HG02763 (cell line): ENCODE measurements around the gene NLRC5.

ENCODE experiments used
- ATAC-seq: cut with Tn5 transposase; IDR thresholded peaks from one replicate; pipeline ENCODE4 v1.9.1; 2021; ENCODE audit warnings: mild to moderate bottlenecking, moderate library complexity; ENCODE audit not compliant: unreplicated experiment

NLRC5 gene

GRCh38 chr16:57115168-57115513 lies 125.8 kb downstream of the NLRC5 start:
- no peak for ATAC-seq

- no peak for ATAC-seq
These were observed 126.3 kb downstream of the NLRC5 start for GRCh38 chr16:57115514-57116182.

GRCh38 chr16:57118461-57119084 lies 129.2 kb downstream of the NLRC5 start:
- no peak for ATAC-seq

- no peak for ATAC-seq
These were observed 134.0 kb downstream of the NLRC5 start for GRCh38 chr16:57123216-57123973.

GRCh38 chr16:57123974-57124674 lies 134.8 kb downstream of the NLRC5 start:
- ATAC-seq = no peak

GRCh38 chr16:57125376-57125775 lies 136.0 kb downstream of the NLRC5 start:
- ATAC-seq = no peak

GRCh38 chr16:57125969-57126368 lies 136.6 kb downstream of the NLRC5 start:
- ATAC-seq = no peak

- no peak for ATAC-seq
These were observed 137.1 kb downstream of the NLRC5 start for GRCh38 chr16:57126411-57126810.

GRCh38 chr16:57127037-57127763 lies 137.8 kb downstream of the NLRC5 start:
- no peak for ATAC-seq

- ATAC-seq = no peak
These were observed 138.5 kb downstream of the NLRC5 start for GRCh38 chr16:57127836-57128235.

GRCh38 chr16:57128771-57129389 lies 139.5 kb downstream of the NLRC5 start:
- no peak for ATAC-seq

- ATAC-seq = no peak
These were observed 141.6 kb downstream of the NLRC5 start for GRCh38 chr16:57130950-57131321.

GRCh38 chr16:57131351-57131970 lies 142.1 kb downstream of the NLRC5 start:
- no peak for ATAC-seq

- no peak for ATAC-seq
These were observed 143.1 kb downstream of the NLRC5 start for GRCh38 chr16:57132470-57132869.

- no peak for ATAC-seq
These were observed 143.7 kb downstream of the NLRC5 start for GRCh38 chr16:57133031-57133430.
